ENCODE results near the gene PCDHGA12.
"Not testable (repeated sequence)": the region's sequence is repeated elsewhere in the genome, so short reads cannot be mapped to it uniquely, and the experiment has no call there.

The PCDHGA12 gene

GRCh38 chr5:141399555-141400258, 30.6 kb upstream of the PCDHGA12 start:
- TF ChIP-seq CTCF (IDR thresholded peaks at IDR 0.05; ENCODE audit: low read depth, low read length, missing control alignments) = no peak
- H3K4me3 ChIP-seq (ENCODE audit: low read depth, low read length) = no peak overlapping the region

GRCh38 chr5:141402553-141403243, 27.6 kb upstream of the PCDHGA12 start, which contains the start of gene PCDHGA9:
Gene PCDHGA9, plus strand, starts transcription at chr5:141402778. Its CDS starts 175 bp downstream, at chr5:141402953.
- H3K4me3 ChIP-seq (ENCODE audit: low read depth, low read length) = peak within 1 kb of the TSS; percentile 0; the same call in 1 of the 2 replicates
- peak; percentile 54 for TF ChIP-seq CTCF (IDR thresholded peaks at IDR 0.05; ENCODE audit: low read depth, low read length, missing control alignments)
- no peak for DNase-seq (ENCODE audit: low read depth)

More at GRCh38 chr5:141399555-141400258, 30.6 kb upstream of the PCDHGA12 start:
- DNase-seq (ENCODE audit: low read depth) = no peak

- no peak overlapping the region for H3K4me3 ChIP-seq (ENCODE audit: low read depth, low read length)
- no peak for DNase-seq (ENCODE audit: low read depth)
- no peak for TF ChIP-seq CTCF (IDR thresholded peaks at IDR 0.05; ENCODE audit: low read depth, low read length, missing control alignments)
These were observed 26.9 kb upstream of the PCDHGA12 start for GRCh38 chr5:141403387-141403786.

GRCh38 chr5:141407790-141408505, 22.4 kb upstream of the PCDHGA12 start, which contains the start of gene PCDHGB6:
Gene PCDHGB6, plus strand, starts transcription at chr5:141408021. Its CDS starts 182 bp downstream, at chr5:141408203.
- TF ChIP-seq CTCF (IDR thresholded peaks at IDR 0.05; ENCODE audit: low read depth, low read length, missing control alignments) = peak; percentile 91
- H3K4me3 ChIP-seq (ENCODE audit: low read depth, low read length) = peak within 1 kb of the TSS; percentile 62
- not testable (repeated sequence) for DNase-seq (ENCODE audit: low read depth)

GRCh38 chr5:141409598-141410306, 20.6 kb upstream of the PCDHGA12 start:
- no peak for DNase-seq (ENCODE audit: low read depth)
- TF ChIP-seq CTCF (IDR thresholded peaks at IDR 0.05; ENCODE audit: low read depth, low read length, missing control alignments) = no peak
- no peak overlapping the region for H3K4me3 ChIP-seq (ENCODE audit: low read depth, low read length)

- no peak overlapping the region for H3K4me3 ChIP-seq (ENCODE audit: low read depth, low read length)
- DNase-seq (ENCODE audit: low read depth) = no peak
- TF ChIP-seq CTCF (IDR thresholded peaks at IDR 0.05; ENCODE audit: low read depth, low read length, missing control alignments) = no peak
These were observed 18.7 kb upstream of the PCDHGA12 start for GRCh38 chr5:141411575-141411974.
